CD4-positive, CD25-positive, alpha-beta regulatory T cell (primary cell): ENCODE data around the gene OPALIN. TPM values are rescaled to one million over a fixed set of nuclear protein-coding genes. Genes with fewer than 3 reads are reported as not detected.
A peak's percentile ranks its signal among the peaks of the same experiment; 100 is the strongest.

ENCODE experiments used
- ATAC-seq, 2 donors: fragments of 150-1000 bp; cut with Tn5 transposase; one replicate each; pipeline ENCODE4 v1.10.0; 2021; ENCODE audit warnings: low read depth in 2 of 2, moderate number of reproducible peaks in 2 of 2, moderate library complexity in 1 of 2
- DNase-seq, 3 donors: peaks; one replicate each; pipeline versions ENCODE4 v3.0.0 to v3.0.0-alpha.2; 2012 to 2022; ENCODE audit warnings: mixed read lengths in 1 of 3
- H3K27ac ChIP-seq: one replicate; pipeline ENCODE4 v1.7.0; 2013; ENCODE audit warnings: mild to moderate bottlenecking, low read length; ENCODE audit not compliant: insufficient read depth, poor library complexity, severe bottlenecking
- H3K27me3 ChIP-seq: one replicate; pipeline ENCODE4 v1.7.0; 2013; ENCODE audit warnings: low read length; ENCODE audit not compliant: control insufficient read depth, insufficient read depth
- H3K36me3 ChIP-seq: one replicate; pipeline ENCODE4 v1.7.0; 2013; ENCODE audit warnings: mild to moderate bottlenecking, low read length, moderate library complexity; ENCODE audit not compliant: control insufficient read depth, insufficient read depth
- H3K4me1 ChIP-seq: 2 replicates; pipeline ENCODE4 v1.7.0; 2013; ENCODE audit warnings: mild to moderate bottlenecking, low read length; ENCODE audit not compliant: insufficient read depth, control insufficient read depth, poor library complexity, severe bottlenecking
- H3K4me3 ChIP-seq: one replicate; pipeline ENCODE4 v1.7.0; 2013; ENCODE audit warnings: low read depth, mild to moderate bottlenecking, low read length, moderate library complexity
- H3K9me3 ChIP-seq, 2 experiments: 1 replicate in 1 of 2; 2 replicates in 1 of 2; pipeline ENCODE4 v1.7.0; 2013; ENCODE audit warnings: low read length in 2 of 2, mild to moderate bottlenecking in 1 of 2, moderate library complexity in 1 of 2; ENCODE audit not compliant: control insufficient read depth in 2 of 2
- H3K27ac Mint-ChIP-seq, 3 donors: one replicate each; pipeline ENCODE4 v1.8.0; 2020 to 2022; ENCODE audit warnings: mild to moderate bottlenecking in 3 of 3, mixed read lengths in 3 of 3, moderate library complexity in 2 of 3
- H3K27me3 Mint-ChIP-seq: one replicate; pipeline ENCODE4 v1.8.0; 2022; ENCODE audit warnings: mild to moderate bottlenecking, mixed read lengths
- H3K36me3 Mint-ChIP-seq: one replicate; pipeline ENCODE4 v1.8.0; 2020; ENCODE audit warnings: mixed read lengths
- H3K4me1 Mint-ChIP-seq, 4 donors: one replicate each; pipeline ENCODE4 v1.8.0; 2020 to 2022; ENCODE audit warnings: mixed read lengths in 4 of 4, mild to moderate bottlenecking in 1 of 4
- H3K4me3 Mint-ChIP-seq, 4 donors: one replicate each; pipeline ENCODE4 v1.8.0; 2020 to 2022; ENCODE audit warnings: mild to moderate bottlenecking in 4 of 4, mixed read lengths in 4 of 4, moderate library complexity in 3 of 4
- H3K9me3 Mint-ChIP-seq, 7 donors: one replicate each; pipeline ENCODE4 v1.8.0; 2020 to 2022; ENCODE audit warnings: mixed read lengths in 7 of 7, mild to moderate bottlenecking in 3 of 7, moderate library complexity in 2 of 7
- polyA plus RNA-seq, 4 donors: library from polyadenylated mRNA; unstranded; fragments of 300-500 nt; fragmentation: Illumina TruSeq; gene quantifications; one replicate each; pipeline ENCODE4 v1.2.3, GENCODE V29; 2021
- total RNA-seq: library from RNA; stranded (reverse); gene quantifications from one replicate; pipeline ENCODE4 v1.2.3, GENCODE V29; 2022

Gene OPALIN
- total and polyA plus RNA-seq, 5 donors from 2014 or later = not detected

GRCh38 chr10:96397902-96398301, 39.1 kb upstream of the OPALIN start:
- no peak overlapping the region for H3K4me3 Mint-ChIP-seq
- Histone ChIP-seq H3K27me3 (peaks cover 7% of the 10 kb centered on the region), H3K4me1 (no peaks in the 10 kb centered on the region), H3K27ac (no peak overlapping the region), H3K4me3 (no peak overlapping the region), H3K36me3 (no peaks in the 10 kb centered on the region), H3K9me3 (no peaks in the 10 kb centered on the region)
- H3K36me3 Mint-ChIP-seq = no peaks in the 10 kb centered on the region
- H3K9me3 Mint-ChIP-seq = peaks cover 0 to 2% (median 0%) of the 10 kb centered on the region in 7 donors
- H3K4me1 Mint-ChIP-seq = peaks cover 0 to 3% (median 0%) of the 10 kb centered on the region in 4 donors
- H3K27ac Mint-ChIP-seq = no peak overlapping the region
- ATAC-seq = no peak
- no peak for DNase-seq
- H3K27me3 Mint-ChIP-seq = peaks cover 71% of the 10 kb centered on the region

- peaks cover 0 to 2% (median 0%) of the 10 kb centered on the region in 7 donors for H3K9me3 Mint-ChIP-seq
- Histone ChIP-seq H3K27ac (no peak overlapping the region), H3K4me3 (no peak overlapping the region), H3K27me3 (peaks cover 7% of the 10 kb centered on the region), H3K4me1 (no peaks in the 10 kb centered on the region), H3K9me3 (no peaks in the 10 kb centered on the region), H3K36me3 (no peaks in the 10 kb centered on the region)
- no peak overlapping the region for H3K27ac Mint-ChIP-seq
- peaks cover 59% of the 10 kb centered on the region for H3K27me3 Mint-ChIP-seq
- H3K4me3 Mint-ChIP-seq = peak overlapping the region in 1 of 4 donors; percentile 9
- ATAC-seq = peak; percentile 59 to 69
- peaks cover 0 to 3% (median 0%) of the 10 kb centered on the region in 4 donors for H3K4me1 Mint-ChIP-seq
- peak; percentile 24 to 80 (median 53) for DNase-seq
- H3K36me3 Mint-ChIP-seq = no peaks in the 10 kb centered on the region
Observed at GRCh38 chr10:96395931-96396877, 37.4 kb upstream of the OPALIN start.

- no peak for DNase-seq
- H3K27ac Mint-ChIP-seq = no peak overlapping the region
- no peaks in the 10 kb centered on the region for H3K9me3 ChIP-seq
- H3K9me3 Mint-ChIP-seq = peaks cover 0 to 1% (median 0%) of the 10 kb centered on the region in 7 donors
- no peaks in the 10 kb centered on the region for H3K4me1 ChIP-seq
- H3K4me3 Mint-ChIP-seq = no peak overlapping the region
- no peak for ATAC-seq
- H3K27me3 Mint-ChIP-seq = peaks cover 27% of the 10 kb centered on the region
- no peak overlapping the region for H3K4me3 ChIP-seq
- no peaks in the 10 kb centered on the region for H3K36me3 ChIP-seq
- no peak overlapping the region for H3K27ac ChIP-seq
- H3K36me3 Mint-ChIP-seq = no peaks in the 10 kb centered on the region
- no peaks in the 10 kb centered on the region for H3K4me1 Mint-ChIP-seq
- H3K27me3 ChIP-seq = peaks cover 3% of the 10 kb centered on the region
Observed at GRCh38 chr10:96390460-96390864, 31.7 kb upstream of the OPALIN start.

- no peak overlapping the region for H3K4me3 ChIP-seq
- Mint-ChIP-seq H3K27me3 (peaks cover 21% of the 10 kb centered on the region), H3K27ac (no peak overlapping the region), H3K9me3 (peaks cover 0 to 1% (median 0%) of the 10 kb centered on the region in 7 donors), H3K36me3 (no peaks in the 10 kb centered on the region), H3K4me1 (no peaks in the 10 kb centered on the region), H3K4me3 (no peak overlapping the region)
- no peak overlapping the region for H3K27ac ChIP-seq
- ATAC-seq = no peak
- no peaks in the 10 kb centered on the region for H3K9me3 ChIP-seq
- no peaks in the 10 kb centered on the region for H3K4me1 ChIP-seq
- H3K27me3 ChIP-seq = no peaks in the 10 kb centered on the region
- no peak for DNase-seq
- H3K36me3 ChIP-seq = no peaks in the 10 kb centered on the region
Observed at GRCh38 chr10:96389785-96390184, 31.0 kb upstream of the OPALIN start.

- H3K27ac Mint-ChIP-seq = no peak overlapping the region
- no peaks in the 10 kb centered on the region for H3K4me1 ChIP-seq
- H3K9me3 ChIP-seq = no peaks in the 10 kb centered on the region
- no peak overlapping the region for H3K27ac ChIP-seq
- DNase-seq (no peak), ATAC-seq (no peak)
- H3K9me3 Mint-ChIP-seq = peaks cover 0 to 1% (median 0%) of the 10 kb centered on the region in 7 donors
- H3K27me3 Mint-ChIP-seq = peaks cover 8% of the 10 kb centered on the region
- no peaks in the 10 kb centered on the region for H3K4me1 Mint-ChIP-seq
- H3K36me3 ChIP-seq = no peaks in the 10 kb centered on the region
- H3K4me3 Mint-ChIP-seq = no peak overlapping the region
- no peaks in the 10 kb centered on the region for H3K36me3 Mint-ChIP-seq
- H3K4me3 ChIP-seq = no peak overlapping the region
- no peaks in the 10 kb centered on the region for H3K27me3 ChIP-seq
Observed at GRCh38 chr10:96387601-96388000, 28.8 kb upstream of the OPALIN start.

DNA sequence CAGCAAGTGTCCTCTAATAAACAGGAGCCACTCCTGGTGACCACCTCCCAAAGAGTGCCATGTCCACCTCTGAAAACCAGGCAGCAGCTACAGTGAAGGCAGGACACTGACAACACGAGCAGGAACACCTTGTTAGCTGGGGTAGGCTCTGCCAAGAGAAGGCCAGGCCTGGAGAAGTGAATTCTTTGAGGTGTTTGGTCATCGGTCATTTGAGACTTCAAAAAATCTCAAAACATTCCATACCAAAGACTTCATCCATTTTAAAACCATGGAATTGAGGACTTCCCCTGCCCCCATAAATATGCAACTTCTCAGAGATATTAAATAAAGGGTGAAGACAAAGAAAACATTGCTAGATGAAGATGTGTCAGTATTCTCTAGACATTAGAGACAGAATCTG, 28.4 kb upstream of the OPALIN start:
- peaks cover 7% of the 10 kb centered on the region for H3K27me3 Mint-ChIP-seq

GRCh38 chr10:96384506-96384905, 25.7 kb upstream of the OPALIN start:
- H3K4me3 Mint-ChIP-seq = no peak overlapping the region
- no peaks in the 10 kb centered on the region for H3K36me3 ChIP-seq
- no peaks in the 10 kb centered on the region for H3K27me3 ChIP-seq
- no peaks in the 10 kb centered on the region for H3K36me3 Mint-ChIP-seq
- no peaks in the 10 kb centered on the region for H3K4me1 Mint-ChIP-seq
- peaks cover 0 to 1% (median 0%) of the 10 kb centered on the region in 7 donors for H3K9me3 Mint-ChIP-seq
- ATAC-seq (no peak), DNase-seq (no peak)
- H3K4me3 ChIP-seq = no peak overlapping the region
- peaks cover 4% of the 10 kb centered on the region for H3K27me3 Mint-ChIP-seq
- no peaks in the 10 kb centered on the region for H3K4me1 ChIP-seq
- no peak overlapping the region for H3K27ac Mint-ChIP-seq
- H3K9me3 ChIP-seq = no peaks in the 10 kb centered on the region
- H3K27ac ChIP-seq = no peak overlapping the region

More for the DNA sequence above, 28.4 kb upstream of the OPALIN start:
- Mint-ChIP-seq H3K4me3 (no peak overlapping the region), H3K27ac (no peak overlapping the region), H3K9me3 (peaks cover 0 to 1% (median 0%) of the 10 kb centered on the region in 7 donors), H3K4me1 (no peaks in the 10 kb centered on the region), H3K36me3 (no peaks in the 10 kb centered on the region)
- DNase-seq = no peak
- Histone ChIP-seq H3K27me3 (no peaks in the 10 kb centered on the region), H3K36me3 (no peaks in the 10 kb centered on the region), H3K27ac (no peak overlapping the region), H3K9me3 (no peaks in the 10 kb centered on the region), H3K4me1 (no peaks in the 10 kb centered on the region), H3K4me3 (no peak overlapping the region)
- no peak for ATAC-seq
